DLD1 (cell line): ENCODE results near the gene COL9A2.

Experiments used
- in situ Hi-C: cut with HindIII; loops from 2 replicates; pipeline ENCODE4 v1.10.0; 2017; ENCODE audit warnings: low sequenced_read_pairs

COL9A2 gene

DNA sequence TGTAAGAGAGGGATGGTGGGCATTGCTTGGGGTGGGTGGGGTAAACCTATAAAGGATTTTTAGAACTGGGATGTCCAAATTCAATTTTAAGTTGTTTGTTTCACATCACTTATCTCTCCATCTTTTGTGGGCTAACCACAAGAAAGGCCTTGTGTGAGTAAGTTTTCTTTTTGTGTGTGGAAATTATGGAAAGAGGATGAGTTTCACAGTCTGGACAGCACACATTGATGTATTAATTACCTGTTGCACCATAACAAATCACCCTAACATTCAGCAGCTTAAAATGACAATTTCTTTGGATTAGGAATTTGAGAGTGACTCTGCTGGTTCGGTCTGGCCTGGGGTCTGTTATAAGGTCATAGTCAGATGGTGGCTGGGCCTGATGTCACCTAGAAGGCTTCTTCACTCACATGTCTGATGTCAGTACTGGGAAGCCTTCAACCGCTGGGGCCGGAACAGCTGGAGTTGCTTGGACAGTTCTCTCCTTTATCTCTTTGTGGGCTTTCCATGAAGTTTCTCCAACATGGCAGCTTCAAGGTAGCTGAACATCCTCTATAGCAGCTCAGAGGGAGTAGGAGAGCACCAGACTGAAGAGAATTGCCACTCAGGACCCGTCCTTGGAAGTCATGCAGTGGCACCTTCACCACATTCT, 2.0 kb upstream of the COL9A2 start:
- in situ Hi-C loops, result no loop called here

DNA sequence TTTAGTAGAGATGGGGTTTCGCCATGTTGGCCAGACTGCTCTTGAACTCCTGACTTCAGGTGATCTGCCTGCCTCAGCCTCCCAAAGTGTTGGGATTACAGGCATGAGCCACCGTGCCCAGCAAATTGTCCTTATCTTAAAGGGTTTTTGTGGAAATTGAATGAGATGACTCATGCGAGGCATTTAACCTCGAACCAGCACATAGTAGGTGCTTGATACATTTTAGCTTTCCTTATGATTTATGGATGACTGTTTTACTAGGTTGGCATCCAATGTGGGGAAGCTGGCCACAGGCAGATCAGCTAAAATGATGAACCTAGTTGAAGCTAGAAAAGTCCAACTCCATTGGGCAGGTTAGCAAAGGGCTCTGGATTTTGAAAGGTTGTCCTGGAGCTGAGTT, 1.4 kb upstream of the COL9A2 start:
- in situ Hi-C loops, result no loop called here

GRCh38 chr1:40317394-40318074, 448 bp upstream of the COL9A2 start:
- in situ Hi-C loops, result no loop called here

GRCh38 chr1:40315795-40316594, 1.1 kb downstream of the COL9A2 start:
- in situ Hi-C loops, result no loop called here

GRCh38 chr1:40315239-40315794, 1.8 kb downstream of the COL9A2 start:
- in situ Hi-C loops, result no loop called here

GRCh38 chr1:40314721-40315238, 2.3 kb downstream of the COL9A2 start:
- in situ Hi-C loops, result no loop called here

DNA sequence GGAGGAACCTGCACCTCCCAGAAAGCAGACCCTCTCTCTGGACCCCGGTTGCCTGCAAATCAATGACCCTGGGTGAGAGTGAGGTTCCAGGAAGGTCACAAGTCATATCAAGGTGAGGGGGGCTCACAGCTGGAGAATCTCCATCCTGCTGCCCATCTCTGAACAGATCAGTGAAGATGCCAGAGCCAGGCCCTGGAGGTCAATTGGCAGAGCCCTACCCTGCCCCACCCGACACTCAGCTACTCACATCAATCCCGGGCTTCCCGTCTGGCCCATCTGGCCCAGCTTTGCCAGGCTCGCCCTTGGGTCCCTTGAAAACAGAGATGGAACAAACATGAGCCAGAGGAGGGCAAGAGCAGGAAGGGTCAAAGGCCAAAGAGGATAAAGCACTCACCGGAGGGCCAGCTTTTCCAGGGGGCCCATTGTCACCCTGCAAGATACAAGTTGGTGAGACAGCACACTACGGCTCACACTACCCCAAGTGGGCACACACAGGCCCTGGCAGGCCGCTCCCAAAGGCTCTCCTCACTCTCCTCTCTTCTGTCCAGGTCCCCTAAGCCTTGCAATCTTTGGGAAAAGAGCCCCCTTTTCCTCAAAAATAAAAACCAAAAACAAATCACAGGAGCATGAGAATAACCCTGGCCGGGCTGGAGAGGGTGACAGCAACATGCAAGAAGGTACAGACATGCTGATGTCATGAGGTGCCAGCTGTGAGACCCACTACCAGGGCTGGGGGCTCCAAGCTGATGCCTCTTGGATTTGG, 2.9 kb downstream of the COL9A2 start:
- in situ Hi-C loops, result no loop called here

DNA sequence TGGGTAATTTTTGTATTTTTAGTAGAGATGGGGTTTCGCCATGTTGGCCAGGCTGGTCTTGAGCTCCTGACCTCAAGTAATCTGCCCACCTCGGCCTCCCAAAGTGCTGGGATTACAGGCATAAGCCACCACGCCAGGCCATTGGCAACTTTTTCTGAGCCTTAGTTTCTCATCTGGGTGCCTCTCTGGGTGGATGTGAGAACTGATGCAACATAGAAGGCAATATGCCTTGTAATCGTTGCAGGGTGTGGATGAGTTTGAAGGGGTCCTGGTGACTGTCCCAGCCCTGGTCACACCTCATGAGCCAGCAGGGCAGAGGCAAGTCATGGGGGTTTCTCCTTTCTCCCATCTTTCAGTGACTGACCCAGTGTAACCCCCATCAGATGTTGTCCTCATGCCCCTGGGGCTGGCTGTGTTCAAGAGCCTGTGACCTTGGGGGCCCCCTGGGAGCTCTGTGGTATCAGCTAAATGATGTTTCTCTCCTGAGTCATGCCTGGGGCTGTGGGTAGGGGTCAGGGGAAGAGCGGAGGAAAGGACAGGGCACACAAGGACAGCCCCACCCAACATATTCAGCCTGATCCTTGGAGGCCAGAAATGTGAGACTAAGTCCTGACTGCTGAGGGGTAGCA, 3.6 kb downstream of the COL9A2 start:
- in situ Hi-C loops, result no loop called here

GRCh38 chr1:40312238-40313205, 4.6 kb downstream of the COL9A2 start:
- in situ Hi-C loops, result no loop called here

DNA sequence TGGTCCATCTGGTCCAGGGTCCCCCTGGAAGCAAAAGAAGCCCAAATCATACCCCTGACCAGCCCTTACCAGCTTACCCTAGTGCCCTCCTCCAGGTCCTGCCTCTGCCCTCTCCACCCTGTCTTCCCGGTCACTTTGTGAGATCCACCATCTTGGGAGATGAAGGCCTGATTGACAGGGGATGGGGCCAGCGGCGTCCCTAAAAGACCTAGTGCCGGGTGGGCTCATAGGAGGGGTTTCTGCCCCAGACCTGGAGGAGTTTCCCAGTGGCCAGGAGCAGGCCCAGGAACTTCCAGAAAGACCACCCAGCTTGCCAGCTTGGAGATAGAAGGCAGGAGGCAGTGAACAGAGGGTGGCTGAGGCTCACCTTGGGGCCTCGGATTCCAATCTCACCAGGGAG, 5.4 kb downstream of the COL9A2 start:
- in situ Hi-C loops, result no loop called here

GRCh38 chr1:40310983-40311642, 6.0 kb downstream of the COL9A2 start:
- in situ Hi-C loops, result no loop called here

DNA sequence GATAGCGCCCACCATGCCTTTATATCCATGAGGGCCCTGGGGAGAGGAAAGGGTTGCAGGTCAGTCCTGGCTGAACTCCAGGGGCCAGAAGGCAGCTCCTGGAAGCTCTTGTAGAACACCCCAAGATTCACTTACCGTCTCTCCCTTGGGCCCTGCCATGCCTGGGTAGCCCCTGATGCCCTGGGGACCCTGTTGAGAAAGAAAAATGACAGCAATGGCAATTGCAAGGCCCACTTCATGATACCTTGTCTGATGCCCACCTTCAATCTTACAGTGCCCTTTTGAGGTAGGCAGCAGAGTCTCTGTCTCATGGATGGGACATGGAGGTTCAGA, 7.0 kb downstream of the COL9A2 start:
- in situ Hi-C loops, result no loop called here

GRCh38 chr1:40309374-40310128, 7.5 kb downstream of the COL9A2 start:
- in situ Hi-C loops, result no loop called here

- in situ Hi-C loops, result no loop called here
Measured at GRCh38 chr1:40308036-40308727, 8.9 kb downstream of the COL9A2 start.

DNA sequence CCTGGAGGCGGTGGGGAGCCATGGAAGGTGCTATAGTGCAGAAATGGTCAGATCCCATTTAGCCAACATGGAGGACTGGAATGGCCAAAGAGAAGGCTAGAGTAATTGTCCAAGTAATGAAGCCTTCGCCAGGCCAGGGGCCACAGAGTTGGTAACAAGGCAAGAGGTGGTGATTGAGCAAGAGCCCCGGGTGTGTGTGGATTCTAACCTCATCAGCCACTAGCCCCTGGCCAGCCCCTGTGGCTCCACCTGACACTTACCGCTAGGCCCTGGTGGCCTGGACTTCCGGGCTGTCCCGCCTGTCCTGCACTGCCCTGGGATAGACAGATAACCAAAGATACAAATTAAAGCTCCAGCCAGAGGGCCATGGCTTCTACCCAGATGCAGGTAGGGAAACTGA, 9.9 kb downstream of the COL9A2 start:
- in situ Hi-C loops, result no loop called here

GRCh38 chr1:40306296-40306695, 10.8 kb downstream of the COL9A2 start:
- in situ Hi-C loops, result no loop called here

- in situ Hi-C loops, result no loop called here
Measured at GRCh38 chr1:40305871-40306270, 11.2 kb downstream of the COL9A2 start.
